AG09309 (cell line): ENCODE measurements around the gene SEMA5A.

Source experiments
- DNase-seq: peaks from one replicate; pipeline ENCODE4 v3.0.0-alpha.2; 2010; ENCODE audit warnings: low read depth
- H3K4me3 ChIP-seq: 2 replicates; pipeline ENCODE4 v1.5.1; 2011; ENCODE audit warnings: mild to moderate bottlenecking, low read depth, low read length, moderate library complexity; ENCODE audit not compliant: control insufficient read depth
- CTCF ChIP-seq: IDR thresholded peaks from 2 replicates; pipeline ENCODE4 v1.5.1; 2011; ENCODE audit warnings: mild to moderate bottlenecking, low read depth, low read length, inconsistent platforms; ENCODE audit not compliant: insufficient read depth, control insufficient read depth; ENCODE audit errors: missing control alignments

SEMA5A gene

GRCh38 chr5:9209846-9210492 is 335.9 kb downstream of the SEMA5A start:
- no peak for TF ChIP-seq CTCF
- DNase-seq: peak; percentile 43
- H3K4me3 ChIP-seq: no peak overlapping the region

GRCh38 chr5:9207817-9208418 is 338.0 kb downstream of the SEMA5A start:
- DNase-seq: no peak
- no peak overlapping the region for H3K4me3 ChIP-seq
- peak; percentile 32 for TF ChIP-seq CTCF

GRCh38 chr5:9202636-9203035 is 343.2 kb downstream of the SEMA5A start:
- no peak for TF ChIP-seq CTCF
- no peak overlapping the region for H3K4me3 ChIP-seq
- DNase-seq: no peak

GRCh38 chr5:9201761-9202160 is 344.1 kb downstream of the SEMA5A start:
- DNase-seq: no peak
- no peak for TF ChIP-seq CTCF
- no peak overlapping the region for H3K4me3 ChIP-seq

- DNase-seq: no peak
- no peak for TF ChIP-seq CTCF
- H3K4me3 ChIP-seq: no peak overlapping the region
These were observed 344.9 kb downstream of the SEMA5A start for GRCh38 chr5:9201011-9201410.

- TF ChIP-seq CTCF: no peak
- H3K4me3 ChIP-seq: no peak overlapping the region
- no peak for DNase-seq
These were observed 347.5 kb downstream of the SEMA5A start for GRCh38 chr5:9198394-9198793.
